Gastroesophageal sphincter (tissue), 4 donors: ENCODE results near the gene PCDHB13. TPM values are rescaled to one million over a fixed set of nuclear protein-coding genes. Genes with fewer than 3 reads are reported as not detected.
"Not testable (repeated sequence)": the region's sequence is repeated elsewhere in the genome, so short reads cannot be mapped to it uniquely, and the experiment has no call there.

Experiments used
- ATAC-seq: fragments of 150-250 bp; one replicate; pipeline ENCODE4 v1.9.1; 2016; ENCODE audit warnings: mild to moderate bottlenecking, moderate library complexity
- H3K27ac ChIP-seq, 4 donors: fragments of 200-600 bp; sonication (generic) in 3 of 4; 1 replicate in 3 of 4; 2 replicates in 1 of 4; pipeline ENCODE4 v1.5.1; 2016 to 2019
- H3K27me3 ChIP-seq: fragments of 200-600 bp; sonication (generic); one replicate; pipeline ENCODE4 v1.5.1; 2019
- H3K36me3 ChIP-seq, 2 donors: fragments of 200-600 bp; sonication (generic); one replicate each; pipeline ENCODE4 v1.5.1; 2019; ENCODE audit warnings: control low read depth in 1 of 2
- H3K4me1 ChIP-seq, 3 donors: fragments of 200-600 bp; sonication (generic); 1 replicate in 2 of 3; 2 replicates in 1 of 3; pipeline ENCODE4 v1.5.1; 2016 to 2019; ENCODE audit warnings: control low read depth in 2 of 3
- H3K4me3 ChIP-seq, 2 donors: fragments of 200-600 bp; sonication (generic); one replicate each; pipeline ENCODE4 v1.5.1; 2019; ENCODE audit warnings: mild to moderate bottlenecking in 1 of 2, moderate library complexity in 1 of 2
- H3K9me3 ChIP-seq, 3 donors: fragments of 200-600 bp; sonication (generic); one replicate each; pipeline ENCODE4 v1.5.1; 2017 to 2019; ENCODE audit warnings: control low read depth in 2 of 3
- EP300 ChIP-seq: sonication (generic); formaldehyde crosslinking; IDR thresholded peaks from one replicate; pipeline ENCODE4 v1.6.1; 2017; ENCODE audit warnings: antibody characterized with exemption, mild to moderate bottlenecking
- POLR2A ChIP-seq, 2 donors: fragments of 450-650 bp; IDR thresholded peaks; one replicate each; pipeline ENCODE4 v1.6.1; 2017; ENCODE audit warnings: antibody characterized with exemption in 2 of 2, mild to moderate bottlenecking in 2 of 2, moderate library complexity in 1 of 2
- POLR2AphosphoS5 ChIP-seq: sonication (generic); formaldehyde crosslinking; IDR thresholded peaks from one replicate; pipeline ENCODE4 v1.6.1; 2017; ENCODE audit warnings: antibody characterized with exemption
- WGBS, 2 donors: methylation state at CpG; one replicate each; pipeline ENCODE4 v1.1.5; 2018; ENCODE audit warnings: low coverage in 1 of 2; 5-methylcytosine and 5-hydroxymethylcytosine counted together
- total RNA-seq, 4 donors: library from RNA; depleted of rRNA; stranded (reverse); fragments of >200 nt; gene quantifications; one replicate each; pipeline ENCODE4 v1.1.0, GENCODE V29; 2016
- TF ChIP-seq, protein P1 (sequence below), 4 experiments: fragments of 200-600 bp in 2 of 4; fragments of 450-650 bp in 2 of 4; sonication (generic) in 1 of 4; IDR thresholded peaks; one replicate each; pipeline ENCODE4 v1.5.1; 2017 to 2019; ENCODE audit warnings: antibody characterized with exemption in 4 of 4, mild to moderate bottlenecking in 2 of 4, moderate library complexity in 2 of 4

Gene PCDHB13
- total RNA-seq = 10 to 100 TPM in 1 of 4 donors, 1 to 10 TPM in 3; 2.7 to 11.7 (median 6.1) TPM

DNA sequence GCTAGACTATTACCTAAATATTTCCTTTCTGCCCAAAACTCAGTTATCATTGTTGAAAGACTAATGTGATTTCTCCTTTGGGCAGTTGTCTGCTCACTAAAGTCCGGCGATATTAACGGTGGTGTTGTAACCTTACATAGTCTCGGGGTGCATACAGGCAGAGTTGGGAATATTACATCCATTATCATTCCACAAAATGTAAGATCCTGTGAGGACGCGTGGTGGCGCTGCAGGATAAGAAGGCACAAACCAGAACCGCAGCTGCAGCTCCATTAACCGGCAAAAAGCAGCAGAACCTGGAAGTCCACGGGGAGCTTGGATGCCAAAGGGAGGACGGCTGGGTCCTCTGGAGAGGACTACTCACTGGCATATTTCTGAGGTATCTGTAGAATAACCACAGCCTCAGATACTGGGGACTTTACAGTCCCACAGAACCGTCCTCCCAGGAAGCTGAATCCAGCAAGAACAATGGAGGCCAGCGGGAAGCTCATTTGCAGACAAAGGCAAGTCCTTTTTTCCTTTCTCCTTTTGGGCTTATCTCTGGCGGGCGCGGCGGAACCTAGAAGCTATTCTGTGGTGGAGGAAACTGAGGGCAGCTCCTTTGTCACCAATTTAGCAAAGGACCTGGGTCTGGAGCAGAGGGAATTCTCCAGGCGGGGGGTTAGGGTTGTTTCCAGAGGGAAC, at the start of gene PCDHB13:
TSS of gene PCDHB13 (plus strand) at position 264 of the 684 bp plus-strand sequence. CDS start at position 469, 205 bp downstream.
- peak; percentile 25 for ATAC-seq
- WGBS, 2 donors = 11 to 14% methylated on average over 6 to 8 of the region's 18 CpGs
- Histone ChIP-seq H3K27me3 (peaks cover 22% of the 10 kb centered on the region), H3K36me3 (peaks cover 0 to 11% of the 10 kb centered on the region in 2 donors), H3K9me3 (peaks cover 0 to 96% (median 6%) of the 10 kb centered on the region in 3 donors), H3K4me3 (peak within 1 kb of the TSS in 1 of 2 donors; percentile 15)
- TF ChIP-seq, protein P1, sequence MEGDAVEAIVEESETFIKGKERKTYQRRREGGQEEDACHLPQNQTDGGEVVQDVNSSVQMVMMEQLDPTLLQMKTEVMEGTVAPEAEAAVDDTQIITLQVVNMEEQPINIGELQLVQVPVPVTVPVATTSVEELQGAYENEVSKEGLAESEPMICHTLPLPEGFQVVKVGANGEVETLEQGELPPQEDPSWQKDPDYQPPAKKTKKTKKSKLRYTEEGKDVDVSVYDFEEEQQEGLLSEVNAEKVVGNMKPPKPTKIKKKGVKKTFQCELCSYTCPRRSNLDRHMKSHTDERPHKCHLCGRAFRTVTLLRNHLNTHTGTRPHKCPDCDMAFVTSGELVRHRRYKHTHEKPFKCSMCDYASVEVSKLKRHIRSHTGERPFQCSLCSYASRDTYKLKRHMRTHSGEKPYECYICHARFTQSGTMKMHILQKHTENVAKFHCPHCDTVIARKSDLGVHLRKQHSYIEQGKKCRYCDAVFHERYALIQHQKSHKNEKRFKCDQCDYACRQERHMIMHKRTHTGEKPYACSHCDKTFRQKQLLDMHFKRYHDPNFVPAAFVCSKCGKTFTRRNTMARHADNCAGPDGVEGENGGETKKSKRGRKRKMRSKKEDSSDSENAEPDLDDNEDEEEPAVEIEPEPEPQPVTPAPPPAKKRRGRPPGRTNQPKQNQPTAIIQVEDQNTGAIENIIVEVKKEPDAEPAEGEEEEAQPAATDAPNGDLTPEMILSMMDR (IDR thresholded peaks at IDR 0.05) = peak in 3 of 4 experiments; percentile 12 to 51 (median 20)
- not testable (repeated sequence) for H3K4me1 ChIP-seq, H3K27ac ChIP-seq

GRCh38 chr5:141172381-141173204, 41.1 kb upstream of the PCDHB13 start, which contains the start of gene PCDHB7:
TSS of gene PCDHB7 (plus strand) at chr5:141172644. CDS start at chr5:141172836, 192 bp downstream.
- H3K27ac ChIP-seq = no peak within 1 kb of the TSS

DNA sequence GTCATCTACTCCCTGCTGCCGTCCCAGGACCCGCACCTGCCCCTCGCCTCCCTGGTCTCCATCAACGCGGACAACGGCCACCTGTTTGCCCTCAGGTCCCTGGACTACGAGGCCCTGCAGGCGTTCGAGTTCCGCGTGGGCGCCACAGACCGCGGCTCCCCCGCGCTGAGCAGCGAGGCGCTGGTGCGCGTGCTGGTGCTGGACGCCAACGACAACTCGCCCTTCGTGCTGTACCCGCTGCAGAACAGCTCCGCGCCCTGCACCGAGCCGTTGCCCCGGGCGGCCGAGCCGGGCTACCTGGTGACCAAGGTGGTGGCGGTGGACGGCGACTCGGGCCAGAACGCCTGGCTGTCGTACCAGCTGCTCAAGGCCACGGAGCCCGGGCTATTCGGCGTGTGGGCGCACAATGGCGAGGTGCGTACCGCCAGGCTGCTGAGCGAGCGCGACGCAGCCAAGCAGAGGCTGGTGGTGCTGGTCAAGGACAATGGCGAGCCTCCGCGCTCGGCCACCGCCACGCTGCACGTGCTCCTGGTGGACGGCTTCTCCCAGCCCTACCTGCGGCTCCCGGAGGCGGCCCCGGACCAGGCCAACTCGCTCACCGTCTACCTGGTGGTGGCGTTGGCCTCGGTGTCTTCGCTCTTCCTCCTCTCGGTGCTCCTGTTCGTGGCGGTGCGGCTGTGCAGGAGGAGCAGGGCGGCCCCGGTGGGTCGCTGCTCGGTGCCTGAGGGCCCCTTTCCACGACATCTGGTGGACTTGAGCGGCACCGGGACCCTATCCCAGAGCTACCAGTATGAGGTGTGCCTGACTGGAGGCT, 39.2 kb upstream of the PCDHB13 start:
- ATAC-seq, H3K36me3 ChIP-seq, H3K27ac ChIP-seq, H3K4me3 ChIP-seq, H3K4me1 ChIP-seq: not testable (repeated sequence)
- Histone ChIP-seq H3K9me3 (peaks cover 3 to 72% (median 3%) of the 10 kb centered on the region in 3 donors), H3K27me3 (peaks cover 58% of the 10 kb centered on the region)
- WGBS, 2 donors = 39 to 50% methylated on average over 3 to 13 of the region's 79 CpGs

More at GRCh38 chr5:141172381-141173204, 41.1 kb upstream of the PCDHB13 start, which contains the start of gene PCDHB7:
- peaks cover 49% of the 10 kb centered on the region for H3K27me3 ChIP-seq
- peak within 1 kb of the TSS in 1 of 2 donors; percentile 33 for H3K4me3 ChIP-seq
- peaks cover 3 to 68% (median 3%) of the 10 kb centered on the region in 3 donors for H3K9me3 ChIP-seq
- no peaks in the 10 kb centered on the region for H3K4me1 ChIP-seq
- WGBS, 2 donors = 21 to 45% methylated on average over 12 to 20 of the region's 20 CpGs
- H3K36me3 ChIP-seq = no peaks in the 10 kb centered on the region
- no peak for TF ChIP-seq POLR2A (IDR thresholded peaks at IDR 0.05)
- TF ChIP-seq, protein P1 (IDR thresholded peaks at IDR 0.05) = peak; percentile 12 to 43 (median 25)
- ATAC-seq = no peak

GRCh38 chr5:141175933-141176332, 37.8 kb upstream of the PCDHB13 start:
- Histone ChIP-seq H3K36me3 (no peaks in the 10 kb centered on the region), H3K4me1 (no peaks in the 10 kb centered on the region), H3K9me3 (peaks cover 3 to 79% (median 3%) of the 10 kb centered on the region in 3 donors), H3K27ac (no peak overlapping the region), H3K4me3 (no peak overlapping the region), H3K27me3 (peaks cover 70% of the 10 kb centered on the region)
- no peak for ATAC-seq
- no peak for TF ChIP-seq POLR2AphosphoS5
- no peak for TF ChIP-seq POLR2A (IDR thresholded peaks at IDR 0.05)
- no peak for TF ChIP-seq EP300
- TF ChIP-seq, protein P1 (IDR thresholded peaks at IDR 0.05) = no peak
- WGBS, 2 donors = 73 to 74% methylated on average over 1 of the region's 1 CpG

GRCh38 chr5:141177577-141178191, 36.0 kb upstream of the PCDHB13 start, which contains the start of gene PCDHB8:
TSS of gene PCDHB8 (plus strand) at chr5:141177790. CDS start at chr5:141178035, 245 bp downstream.
- H3K4me3 ChIP-seq, H3K4me1 ChIP-seq, H3K27ac ChIP-seq, H3K36me3 ChIP-seq: not testable (repeated sequence)
- 33 to 41% methylated on average over 11 to 14 of the region's 18 CpGs for WGBS, 2 donors
- Histone ChIP-seq H3K27me3 (peaks cover 72% of the 10 kb centered on the region), H3K9me3 (peaks cover 3 to 81% (median 3%) of the 10 kb centered on the region in 3 donors)
- peak; percentile 10 for ATAC-seq

GRCh38 chr5:141179371-141179770, 34.3 kb upstream of the PCDHB13 start:
- 29 to 60% methylated on average over 2 to 9 of the region's 39 CpGs for WGBS, 2 donors
- H3K36me3 ChIP-seq, H3K27ac ChIP-seq, H3K4me3 ChIP-seq, H3K4me1 ChIP-seq, ATAC-seq: not testable (repeated sequence)
- peaks cover 3 to 80% (median 3%) of the 10 kb centered on the region in 3 donors for H3K9me3 ChIP-seq
- H3K27me3 ChIP-seq = peaks cover 73% of the 10 kb centered on the region

- no CpG with 5 or more reads among the region's 32 CpGs for WGBS, 2 donors
- Histone ChIP-seq H3K27me3 (peaks cover 72% of the 10 kb centered on the region), H3K9me3 (peaks cover 3 to 80% (median 3%) of the 10 kb centered on the region in 3 donors)
- H3K36me3 ChIP-seq, ATAC-seq, H3K27ac ChIP-seq, H3K4me1 ChIP-seq, H3K4me3 ChIP-seq: not testable (repeated sequence)
Measured at GRCh38 chr5:141179876-141180275, 33.8 kb upstream of the PCDHB13 start.
